ENCODE results near the gene SCP2. TPM values are rescaled to one million over a fixed set of nuclear protein-coding genes. Genes with fewer than 3 reads are reported as not detected.

The SCP2 gene
- total RNA-seq, 1 donor from 2014 or later, result 61.9 TPM

- Histone ChIP-seq H3K27ac (no peak overlapping the region), H3K9me3 (no peaks in the 10 kb centered on the region), H3K4me3 (no peak overlapping the region), H3K36me3 (no peaks in the 10 kb centered on the region), H3K4me1 (no peaks in the 10 kb centered on the region), H3K27me3 (no peaks in the 10 kb centered on the region)
- intact Hi-C loops (cut with DNase I), result no loop called here
- no peak for DNase-seq (ENCODE audit: extremely low spot score in 2 of 2)
- TF ChIP-seq CTCF (IDR thresholded peaks at IDR 0.05) (no peak), POLR2A (IDR thresholded peaks at IDR 0.05) (no peak), POLR2AphosphoS5 (IDR thresholded peaks at IDR 0.05; ENCODE audit: insufficient read depth in 1 of 2, low read depth in 1 of 2) (no peak)
Observed at GRCh38 chr1:53071167-53071865, 144.2 kb downstream of the SCP2 start.

GRCh38 chr1:53071915-53072314, 144.8 kb downstream of the SCP2 start:
- TF ChIP-seq POLR2A (IDR thresholded peaks at IDR 0.05) (no peak), CTCF (IDR thresholded peaks at IDR 0.05) (no peak), POLR2AphosphoS5 (IDR thresholded peaks at IDR 0.05; ENCODE audit: insufficient read depth in 1 of 2, low read depth in 1 of 2) (no peak)
- H3K27me3 ChIP-seq, result no peaks in the 10 kb centered on the region
- no peaks in the 10 kb centered on the region for H3K9me3 ChIP-seq
- no peaks in the 10 kb centered on the region for H3K36me3 ChIP-seq
- no peak for DNase-seq (ENCODE audit: extremely low spot score in 2 of 2)
- intact Hi-C loops (cut with DNase I), result no loop called here
- no peak overlapping the region for H3K4me3 ChIP-seq
- H3K4me1 ChIP-seq, result no peaks in the 10 kb centered on the region
- H3K27ac ChIP-seq, result no peak overlapping the region

GRCh38 chr1:53073287-53073686, 146.2 kb downstream of the SCP2 start:
- TF ChIP-seq CTCF (IDR thresholded peaks at IDR 0.05) (no peak), POLR2AphosphoS5 (IDR thresholded peaks at IDR 0.05; ENCODE audit: insufficient read depth in 1 of 2, low read depth in 1 of 2) (no peak), POLR2A (IDR thresholded peaks at IDR 0.05) (no peak)
- Histone ChIP-seq H3K27me3 (no peaks in the 10 kb centered on the region), H3K4me3 (no peak overlapping the region), H3K4me1 (no peaks in the 10 kb centered on the region), H3K9me3 (no peaks in the 10 kb centered on the region), H3K27ac (no peak overlapping the region), H3K36me3 (no peaks in the 10 kb centered on the region)
- DNase-seq (ENCODE audit: extremely low spot score in 2 of 2), result no peak
- intact Hi-C loops (cut with DNase I), result no loop called here

GRCh38 chr1:53073868-53074311, 146.8 kb downstream of the SCP2 start:
- H3K27ac ChIP-seq, result peak overlapping the region; percentile 53
- H3K4me1 ChIP-seq, result no peaks in the 10 kb centered on the region
- H3K27me3 ChIP-seq, result no peaks in the 10 kb centered on the region
- intact Hi-C loops (cut with DNase I), result no loop called here
- no peak overlapping the region for H3K4me3 ChIP-seq
- no peaks in the 10 kb centered on the region for H3K9me3 ChIP-seq
- TF ChIP-seq CTCF (IDR thresholded peaks at IDR 0.05), result no peak
- no peak for TF ChIP-seq POLR2AphosphoS5 (IDR thresholded peaks at IDR 0.05; ENCODE audit: insufficient read depth in 1 of 2, low read depth in 1 of 2)
- no peak for TF ChIP-seq POLR2A (IDR thresholded peaks at IDR 0.05)
- no peaks in the 10 kb centered on the region for H3K36me3 ChIP-seq
- no peak for DNase-seq (ENCODE audit: extremely low spot score in 2 of 2)
